ENCODE measurements around the gene GGA1. TPM values are rescaled to one million over a fixed set of nuclear protein-coding genes. Genes with fewer than 3 reads are reported as not detected.
A peak's percentile ranks its signal among the peaks of the same experiment; 100 is the strongest.

Gene GGA1
- 10 to 100 TPM; 28.7 to 50.7 (median 33.9) TPM for total RNA-seq

- TF ChIP-seq, protein P1, sequence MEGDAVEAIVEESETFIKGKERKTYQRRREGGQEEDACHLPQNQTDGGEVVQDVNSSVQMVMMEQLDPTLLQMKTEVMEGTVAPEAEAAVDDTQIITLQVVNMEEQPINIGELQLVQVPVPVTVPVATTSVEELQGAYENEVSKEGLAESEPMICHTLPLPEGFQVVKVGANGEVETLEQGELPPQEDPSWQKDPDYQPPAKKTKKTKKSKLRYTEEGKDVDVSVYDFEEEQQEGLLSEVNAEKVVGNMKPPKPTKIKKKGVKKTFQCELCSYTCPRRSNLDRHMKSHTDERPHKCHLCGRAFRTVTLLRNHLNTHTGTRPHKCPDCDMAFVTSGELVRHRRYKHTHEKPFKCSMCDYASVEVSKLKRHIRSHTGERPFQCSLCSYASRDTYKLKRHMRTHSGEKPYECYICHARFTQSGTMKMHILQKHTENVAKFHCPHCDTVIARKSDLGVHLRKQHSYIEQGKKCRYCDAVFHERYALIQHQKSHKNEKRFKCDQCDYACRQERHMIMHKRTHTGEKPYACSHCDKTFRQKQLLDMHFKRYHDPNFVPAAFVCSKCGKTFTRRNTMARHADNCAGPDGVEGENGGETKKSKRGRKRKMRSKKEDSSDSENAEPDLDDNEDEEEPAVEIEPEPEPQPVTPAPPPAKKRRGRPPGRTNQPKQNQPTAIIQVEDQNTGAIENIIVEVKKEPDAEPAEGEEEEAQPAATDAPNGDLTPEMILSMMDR (IDR thresholded peaks at IDR 0.05), result no peak
- ATAC-seq (ENCODE audit: low FRiP score) (peak; percentile 88), DNase-seq (ENCODE audit: low spot score) (peak; percentile 75)
These were observed at the start of gene GGA1 for GRCh38 chr22:37608477-37609239. Gene GGA1 (plus strand): TSS chr22:37608834. CDS start chr22:37608861, 27 bp downstream.

DNA sequence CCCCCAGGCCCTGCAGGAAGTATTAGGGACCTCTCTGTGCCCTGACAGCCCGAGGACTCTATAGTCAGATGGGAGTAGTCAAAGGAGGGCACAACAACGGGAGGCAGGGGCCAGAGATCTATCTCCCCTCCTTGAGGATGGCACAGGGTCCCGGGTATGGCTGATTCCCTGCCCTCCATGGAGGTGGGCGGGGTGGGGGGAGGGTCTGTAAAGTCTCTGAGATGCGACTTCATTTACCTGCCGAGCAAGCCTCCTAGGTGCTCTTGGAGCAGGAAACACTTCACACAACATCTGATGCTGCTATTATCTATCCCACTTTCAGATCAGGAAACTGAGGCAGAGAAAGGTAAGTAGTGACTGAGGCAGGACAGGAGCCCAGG, 49.1 kb upstream of the GGA1 start:
- TF ChIP-seq, protein P1 (IDR thresholded peaks at IDR 0.05), result no peak
- no peak for ATAC-seq (ENCODE audit: low FRiP score)

GRCh38 chr22:37559901-37560607, 48.6 kb upstream of the GGA1 start, which contains the start of gene CDC42EP1:
Gene CDC42EP1 (plus strand): TSS chr22:37560480. CDS start chr22:37566350, 5,870 bp downstream.
- ATAC-seq (ENCODE audit: low FRiP score), result peak; percentile 53
- TF ChIP-seq, protein P1 (IDR thresholded peaks at IDR 0.05), result no peak
- no peak for DNase-seq (ENCODE audit: low spot score)

More for the DNA sequence above, 49.1 kb upstream of the GGA1 start:
- no peak for DNase-seq (ENCODE audit: low spot score)

- DNase-seq (ENCODE audit: low spot score), result no peak
These were observed 47.9 kb upstream of the GGA1 start for GRCh38 chr22:37560608-37561211.

GRCh38 chr22:37561212-37562048, 47.2 kb upstream of the GGA1 start:
- ATAC-seq (ENCODE audit: low FRiP score), result peak; percentile 63
- DNase-seq (ENCODE audit: low spot score), result peak; percentile 100
- TF ChIP-seq, protein P1 (IDR thresholded peaks at IDR 0.05), result peak in 1 of 3 donors; percentile 58

More at GRCh38 chr22:37560608-37561211, 47.9 kb upstream of the GGA1 start:
- TF ChIP-seq, protein P1 (IDR thresholded peaks at IDR 0.05), result no peak
- ATAC-seq (ENCODE audit: low FRiP score), result peak; percentile 8
